Measurements from ENCODE around the gene GRM7.

- TF ChIP-seq CTCF (IDR thresholded peaks at IDR 0.05; ENCODE audit: low read depth, low read length), result no peak
- no peak for TF ChIP-seq EZH2phosphoT487 (IDR thresholded peaks at IDR 0.05; ENCODE audit: low read depth)
Measured at GRCh38 chr3:7637694-7638093, 776.8 kb downstream of the GRM7 start.
